GM19468 (cell line): ENCODE data around the gene XRCC5.

Source experiments
- ATAC-seq: cut with Tn5 transposase; IDR thresholded peaks from one replicate; pipeline ENCODE4 v1.9.1; 2021; ENCODE audit warnings: mild to moderate bottlenecking, moderate library complexity, moderate number of reproducible peaks; ENCODE audit not compliant: unreplicated experiment; ENCODE audit errors: extremely low read depth

The XRCC5 gene

DNA sequence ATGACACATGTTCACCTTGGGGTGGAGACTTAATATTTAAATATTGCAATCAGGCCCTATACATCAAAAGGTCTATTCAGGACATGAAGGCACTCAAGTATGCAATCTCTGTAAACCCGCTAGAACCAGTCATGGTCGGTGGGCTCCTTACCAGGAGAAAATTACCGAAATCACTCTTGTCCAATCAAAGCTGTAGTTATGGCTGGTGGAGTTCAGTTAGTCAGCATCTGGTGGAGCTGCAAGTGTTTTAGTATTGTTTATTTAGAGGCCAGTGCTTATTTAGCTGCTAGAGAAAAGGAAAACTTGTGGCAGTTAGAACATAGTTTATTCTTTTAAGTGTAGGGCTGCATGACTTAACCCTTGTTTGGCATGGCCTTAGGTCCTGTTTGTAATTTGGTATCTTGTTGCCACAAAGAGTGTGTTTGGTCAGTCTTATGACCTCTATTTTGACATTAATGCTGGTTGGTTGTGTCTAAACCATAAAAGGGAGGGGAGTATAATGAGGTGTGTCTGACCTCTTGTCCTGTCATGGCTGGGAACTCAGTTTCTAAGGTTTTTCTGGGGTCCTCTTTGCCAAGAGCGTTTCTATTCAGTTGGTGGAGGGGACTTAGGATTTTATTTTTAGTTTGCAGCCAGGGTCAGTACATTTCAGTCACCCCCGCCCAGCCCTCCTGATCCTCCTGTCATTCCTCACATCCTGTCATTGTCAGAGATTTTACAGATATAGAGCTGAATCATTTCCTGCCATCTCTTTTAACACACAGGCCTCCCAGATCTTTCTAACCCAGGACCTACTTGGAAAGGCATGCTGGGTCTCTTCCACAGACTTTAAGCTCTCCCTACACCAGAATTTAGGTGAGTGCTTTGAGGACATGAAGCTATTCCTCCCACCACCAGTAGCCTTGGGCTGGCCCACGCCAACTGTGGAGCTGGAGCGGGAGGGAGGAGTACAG is 108.1 kb downstream of the XRCC5 start:
- ATAC-seq, result no peak

DNA sequence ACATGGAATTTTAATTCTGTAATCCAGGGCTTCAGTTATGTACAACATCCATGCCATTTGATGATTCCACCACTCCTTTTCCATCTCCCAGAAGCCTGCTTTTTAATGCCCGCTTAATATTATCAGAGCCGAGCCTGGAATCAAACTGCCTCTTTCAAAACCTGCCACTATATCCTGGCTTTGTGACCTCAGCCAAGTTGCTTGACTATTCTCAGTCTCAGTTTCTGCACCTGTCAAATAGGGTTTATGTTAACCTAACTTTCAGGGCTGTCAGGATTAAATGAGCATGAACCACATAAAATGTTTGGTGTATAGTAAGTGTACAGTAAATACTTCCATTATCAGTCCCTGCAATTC is 108.7 kb downstream of the XRCC5 start:
- peak; percentile 33 for ATAC-seq

DNA sequence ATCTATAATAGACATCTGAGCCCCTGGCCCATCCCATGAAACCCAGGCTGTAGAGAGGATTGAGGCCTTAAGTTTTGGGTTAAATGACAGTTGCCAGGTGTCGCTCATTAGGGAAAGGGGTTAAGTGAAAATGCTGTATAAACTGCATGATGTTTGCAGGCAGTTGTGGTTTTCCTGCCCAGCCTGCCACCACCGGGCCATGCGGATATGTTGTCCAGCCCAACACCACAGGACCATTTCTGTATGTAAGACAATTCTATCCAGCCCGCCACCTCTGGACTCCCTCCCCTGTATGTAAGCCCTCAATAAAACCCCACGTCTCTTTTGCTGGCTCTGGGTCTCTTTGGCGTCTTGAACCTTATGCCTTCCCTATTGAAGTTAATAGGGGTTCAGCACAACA is 110.7 kb downstream of the XRCC5 start:
- no peak for ATAC-seq

DNA sequence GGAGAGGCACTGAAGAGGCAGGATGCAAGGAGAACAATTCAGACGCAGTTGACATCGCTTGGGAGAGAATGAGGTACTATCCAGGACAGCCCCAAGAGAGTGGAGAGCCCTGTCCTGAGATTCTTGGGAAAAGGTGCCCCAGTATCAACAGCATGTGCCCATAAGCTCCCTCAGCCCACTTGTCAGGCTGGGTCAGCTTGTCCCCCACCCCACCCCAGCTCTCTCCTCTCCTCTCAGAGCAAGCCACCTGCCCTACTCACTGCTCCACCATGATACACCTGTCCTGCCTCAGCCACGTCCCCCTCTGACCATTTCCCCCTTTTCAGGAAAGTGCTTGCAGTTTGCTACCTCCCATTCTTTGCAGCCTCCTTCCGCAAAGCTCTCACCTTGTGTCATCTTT is 111.8 kb downstream of the XRCC5 start:
- no peak for ATAC-seq

DNA sequence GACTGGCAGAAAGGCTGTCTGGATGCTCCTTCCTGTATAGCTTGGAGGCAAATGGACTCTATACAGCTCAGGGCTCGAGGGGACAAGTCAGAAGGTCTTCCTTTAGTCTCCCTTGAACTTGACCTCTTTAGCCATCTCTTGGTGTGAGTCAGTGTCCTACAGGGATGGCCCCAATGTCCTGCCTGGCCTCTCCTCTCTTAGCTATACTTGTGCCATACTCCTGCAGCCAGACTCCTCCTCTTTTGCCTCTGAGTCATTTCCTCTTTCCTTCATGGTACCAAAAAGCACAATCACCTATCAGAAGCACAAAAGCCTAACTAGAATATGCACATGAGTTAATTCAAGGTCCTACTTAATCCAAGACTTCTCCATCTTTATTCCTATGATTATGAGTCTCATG is 112.7 kb downstream of the XRCC5 start:
- no peak for ATAC-seq

DNA sequence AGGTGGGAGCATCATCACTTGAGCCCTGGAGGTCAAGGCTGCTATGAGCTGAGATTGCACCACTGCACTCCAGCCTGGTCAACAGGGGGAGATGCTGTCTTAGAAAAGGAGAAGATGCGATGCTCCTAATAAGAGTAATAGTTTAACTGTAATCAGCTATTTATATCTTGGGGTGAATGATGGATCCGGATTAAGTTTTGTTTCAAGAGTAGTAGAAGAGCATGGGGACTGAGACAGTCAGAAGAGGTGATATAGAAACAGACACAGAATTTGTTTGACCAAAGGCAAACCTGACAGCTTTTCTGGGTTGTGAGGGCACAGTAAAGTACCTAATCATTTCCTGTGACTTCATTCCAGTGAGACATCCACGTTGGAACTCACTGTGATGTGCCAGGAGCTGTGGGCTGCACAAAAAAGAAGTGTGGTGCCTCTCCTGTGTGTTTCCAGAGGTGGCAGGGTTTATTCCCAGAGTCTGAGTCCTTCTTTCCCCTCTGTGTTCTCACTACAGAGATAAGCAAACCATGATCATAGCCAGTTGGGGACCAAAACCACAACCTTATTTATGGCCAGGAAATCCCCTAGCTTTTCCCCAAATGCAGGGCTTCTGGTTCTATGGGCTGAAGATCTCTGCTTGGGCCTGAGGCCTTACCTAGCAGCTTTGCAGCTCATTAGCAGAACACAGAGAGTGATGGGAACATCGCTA is 113.7 kb downstream of the XRCC5 start:
- ATAC-seq, result peak; percentile 33

DNA sequence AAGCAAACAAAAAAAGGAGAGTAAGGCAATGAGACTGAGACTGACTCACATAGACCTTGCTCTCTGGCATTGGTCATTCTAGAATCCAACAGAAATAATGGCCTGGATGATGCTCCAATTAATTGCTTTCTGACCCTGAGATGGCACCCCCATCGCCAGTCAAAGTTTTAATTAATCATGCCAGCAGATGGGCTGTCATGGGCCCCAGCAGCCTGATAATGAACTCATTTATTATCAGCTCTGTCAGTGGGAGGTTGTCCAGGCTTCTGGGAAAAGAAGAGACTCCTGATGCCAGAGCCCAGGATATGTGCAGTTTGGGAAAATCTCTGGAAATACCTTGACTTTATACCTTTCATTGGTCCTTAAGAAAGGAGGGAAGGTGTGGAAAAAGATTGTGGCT is 115.2 kb downstream of the XRCC5 start:
- ATAC-seq, result no peak

DNA sequence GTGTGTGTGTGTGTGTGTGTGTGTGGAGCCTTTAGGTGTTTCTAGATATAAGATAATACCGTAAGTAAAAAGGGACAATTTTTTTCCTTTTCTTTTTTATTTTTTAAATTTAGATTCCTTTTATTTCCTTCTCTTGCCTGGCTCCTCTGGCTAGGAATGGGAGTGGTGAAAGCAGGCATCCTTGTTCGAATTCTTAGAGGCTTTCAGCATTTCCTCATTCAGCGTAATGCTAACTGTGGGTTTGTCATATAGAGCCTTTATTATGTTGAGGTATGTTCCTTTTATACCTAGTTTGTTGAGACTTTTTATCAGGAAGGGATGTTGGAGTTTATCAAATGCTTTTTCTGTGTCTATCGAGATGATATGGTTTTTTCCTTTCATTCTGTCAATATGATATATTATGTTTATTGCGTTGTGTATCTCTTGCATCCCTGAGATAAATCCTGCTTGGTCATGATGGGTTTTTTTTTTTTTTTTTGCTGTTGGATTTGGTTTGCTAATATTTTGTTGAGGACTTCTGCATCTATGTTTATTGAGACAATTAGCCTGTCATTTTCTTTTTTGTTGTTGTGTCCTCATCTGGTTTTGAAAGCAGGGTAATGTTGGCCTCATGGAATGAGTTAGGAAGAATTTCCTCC is 120.2 kb downstream of the XRCC5 start:
- ATAC-seq, result no peak

DNA sequence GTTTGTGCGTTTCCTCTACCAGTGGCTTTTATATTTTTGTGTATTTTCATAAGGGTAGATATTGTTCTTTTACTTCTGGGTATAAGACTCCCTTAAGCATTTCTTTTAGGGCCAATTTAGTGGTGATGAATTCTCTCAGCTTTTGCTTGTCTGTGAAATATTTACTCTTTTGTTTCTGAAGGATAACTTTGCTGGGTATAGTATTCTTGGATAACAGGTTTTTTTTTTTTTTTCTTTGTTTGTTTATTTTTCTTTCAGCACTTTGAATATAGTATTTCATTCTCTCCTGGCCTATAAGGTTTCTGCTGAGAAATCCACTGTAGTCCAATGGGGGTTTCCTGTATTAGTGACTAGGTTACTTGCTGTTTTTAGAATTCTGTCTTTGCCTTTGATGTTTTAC is 122.7 kb downstream of the XRCC5 start:
- no peak for ATAC-seq

DNA sequence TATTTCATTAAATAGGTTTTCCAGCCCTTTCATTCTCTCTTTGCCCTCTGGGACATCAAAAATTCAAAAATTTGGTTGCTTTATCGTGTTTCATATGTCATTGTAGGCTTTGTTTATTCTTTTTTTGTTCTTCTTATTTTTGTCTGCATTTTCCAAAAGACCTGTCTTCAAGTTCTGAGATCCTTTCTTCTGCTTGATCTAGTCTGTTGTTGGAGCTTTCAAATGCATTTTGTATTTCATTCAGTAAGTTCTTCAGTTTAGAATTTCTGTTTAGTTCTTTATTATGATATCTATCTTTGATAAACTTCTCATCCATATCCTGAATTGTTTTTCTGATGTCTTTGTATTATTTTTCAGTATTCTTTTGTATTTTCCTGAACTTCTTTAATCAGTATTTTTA is 123.6 kb downstream of the XRCC5 start:
- no peak for ATAC-seq

DNA sequence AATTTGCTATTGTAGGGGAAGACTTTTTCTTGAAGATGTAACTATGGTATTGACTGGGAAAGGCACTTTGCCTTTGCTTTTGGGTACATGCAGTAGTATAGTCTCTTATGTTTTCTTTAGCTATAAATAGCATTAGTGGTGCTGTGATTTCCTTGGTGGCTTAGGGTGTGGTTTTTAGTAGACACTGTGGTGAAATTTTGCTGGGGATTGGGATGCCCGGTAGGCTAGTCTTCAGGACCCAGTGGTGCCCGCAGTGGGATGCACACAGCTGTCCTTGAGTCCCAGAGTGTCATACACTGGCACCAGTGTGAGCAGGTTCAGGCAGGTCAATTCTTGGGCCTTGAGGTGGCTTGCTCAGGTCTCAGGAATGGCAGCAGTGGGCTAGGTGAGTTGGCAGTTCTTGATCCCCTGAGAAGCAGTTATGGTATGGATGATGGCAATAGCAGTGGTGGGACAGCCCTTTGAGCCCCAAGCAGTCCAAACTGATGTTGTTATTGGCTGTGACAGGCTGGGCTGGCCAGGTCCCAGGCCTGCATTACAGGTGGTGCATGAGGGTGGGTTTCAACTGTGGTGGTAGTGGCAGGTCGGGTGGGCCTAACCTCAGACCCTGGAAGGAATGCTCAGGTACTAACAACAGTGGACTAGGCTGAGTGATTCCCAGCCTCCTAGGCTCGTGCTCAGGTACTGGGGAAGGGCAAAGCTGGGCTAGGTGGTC is 124.3 kb downstream of the XRCC5 start:
- no peak for ATAC-seq

DNA sequence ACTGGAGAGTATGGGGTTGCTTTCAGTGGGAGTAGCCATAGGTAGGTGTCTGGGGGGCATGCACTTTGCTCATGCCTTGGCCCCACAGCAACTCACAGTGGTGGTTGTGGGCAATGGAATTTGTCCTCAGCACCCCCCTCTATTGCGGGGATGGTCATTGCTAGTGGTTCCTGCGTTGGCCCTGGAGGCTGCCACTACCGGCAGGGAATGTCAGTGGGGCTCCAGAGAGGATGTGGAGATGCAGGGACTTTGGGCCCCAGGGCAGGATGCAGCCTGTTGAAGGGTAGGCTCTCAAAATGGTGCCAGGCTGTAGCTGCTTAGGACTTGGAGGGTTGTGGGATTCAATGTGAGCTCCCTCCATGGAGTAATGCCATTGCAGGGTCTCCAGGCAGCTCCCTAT is 125.0 kb downstream of the XRCC5 start:
- no peak for ATAC-seq

DNA sequence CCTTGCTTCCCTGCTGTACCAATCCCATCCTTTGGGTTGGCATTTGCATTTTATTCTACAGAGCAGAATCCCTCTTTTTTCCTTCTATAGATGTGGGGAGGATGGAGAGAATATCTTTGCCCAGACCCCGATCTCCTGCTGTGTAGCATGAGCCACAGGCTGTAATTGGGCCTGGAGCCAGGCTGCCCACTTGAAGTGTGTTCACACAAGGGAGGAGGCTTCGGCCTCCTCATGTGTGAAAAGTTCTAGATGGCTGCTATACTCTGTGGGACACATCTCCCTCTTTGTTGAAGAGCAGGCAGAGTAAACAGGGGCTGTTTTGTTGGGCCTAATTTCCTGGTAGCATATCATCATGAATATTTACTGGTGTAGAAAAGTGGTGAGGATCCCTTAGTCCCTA is 126.3 kb downstream of the XRCC5 start:
- ATAC-seq, result no peak

DNA sequence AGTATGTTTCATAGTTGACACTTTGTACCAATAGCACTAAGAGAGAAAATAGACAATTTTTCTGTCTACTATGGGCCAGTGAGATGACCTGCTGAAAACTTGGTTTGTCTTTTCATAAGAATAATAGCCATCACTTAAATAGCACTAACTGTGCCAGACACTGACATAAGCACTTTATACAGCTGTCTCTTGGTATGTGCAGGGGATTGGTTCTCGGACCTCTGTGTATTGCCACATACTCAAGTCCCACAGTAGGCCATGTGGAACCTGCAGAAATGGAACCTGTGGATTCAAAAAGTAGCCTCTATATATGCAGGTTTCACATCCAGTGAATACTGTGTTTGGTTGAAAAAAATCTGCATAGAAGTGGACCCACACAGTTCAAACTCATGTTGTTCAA is 126.7 kb downstream of the XRCC5 start:
- ATAC-seq, result no peak

DNA sequence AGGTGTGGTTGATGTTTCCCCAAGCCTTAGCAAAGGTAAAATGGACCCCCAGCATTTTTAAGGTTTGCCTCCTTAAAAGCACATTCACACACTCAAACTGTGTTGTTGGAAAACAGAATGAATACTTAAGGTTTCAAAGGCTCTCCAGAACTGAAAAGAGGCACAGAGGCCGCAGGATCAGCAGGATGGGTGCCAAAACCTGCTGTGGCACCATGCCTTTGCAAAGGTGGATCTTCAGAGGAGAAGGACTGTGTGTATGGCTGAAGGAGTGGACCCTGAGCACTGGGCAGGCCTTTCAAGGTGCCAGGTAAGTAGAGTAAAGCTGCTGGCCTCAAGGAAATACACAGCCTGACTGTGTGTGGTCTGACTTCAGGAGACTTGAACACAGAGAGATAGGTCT is 127.3 kb downstream of the XRCC5 start:
- no peak for ATAC-seq

DNA sequence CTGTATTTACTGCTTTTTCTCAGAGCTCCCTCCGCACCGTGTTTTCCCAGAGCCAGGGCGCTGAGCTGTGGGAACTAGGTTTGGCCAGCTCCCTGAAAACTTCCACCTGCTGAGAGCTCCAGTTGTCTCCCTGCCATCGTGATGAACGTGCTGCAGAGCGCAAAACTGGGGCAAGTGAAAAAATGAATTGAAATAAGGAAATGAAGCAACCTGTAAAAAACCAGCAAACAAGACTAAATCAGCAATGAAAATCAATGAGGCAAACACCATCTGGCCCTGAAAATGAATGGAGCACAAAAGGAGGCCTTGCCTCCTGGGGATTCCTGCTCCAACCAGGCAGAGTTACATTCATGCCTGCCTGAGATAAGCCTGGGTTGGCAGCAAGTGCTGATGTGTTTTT is 133.2 kb downstream of the XRCC5 start:
- ATAC-seq, result no peak

DNA sequence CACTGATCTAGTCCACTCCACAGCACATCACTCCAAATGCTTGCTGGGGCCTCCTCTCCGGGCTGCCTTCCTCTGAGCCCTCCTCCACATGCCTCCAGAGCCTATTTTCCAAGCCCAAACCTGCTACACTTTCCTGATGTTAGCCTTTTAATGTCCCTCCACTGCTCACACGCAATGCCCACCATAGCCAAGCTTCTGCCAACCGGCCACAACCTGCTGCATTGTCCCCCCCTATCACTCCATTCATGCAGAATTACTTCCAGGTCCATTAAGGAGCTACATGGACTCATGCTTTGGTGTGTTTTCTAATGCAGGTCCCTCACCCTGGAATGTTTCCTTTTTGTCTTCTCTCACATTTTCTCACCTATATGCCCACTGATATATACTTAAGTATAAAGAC is 133.9 kb downstream of the XRCC5 start:
- no peak for ATAC-seq

DNA sequence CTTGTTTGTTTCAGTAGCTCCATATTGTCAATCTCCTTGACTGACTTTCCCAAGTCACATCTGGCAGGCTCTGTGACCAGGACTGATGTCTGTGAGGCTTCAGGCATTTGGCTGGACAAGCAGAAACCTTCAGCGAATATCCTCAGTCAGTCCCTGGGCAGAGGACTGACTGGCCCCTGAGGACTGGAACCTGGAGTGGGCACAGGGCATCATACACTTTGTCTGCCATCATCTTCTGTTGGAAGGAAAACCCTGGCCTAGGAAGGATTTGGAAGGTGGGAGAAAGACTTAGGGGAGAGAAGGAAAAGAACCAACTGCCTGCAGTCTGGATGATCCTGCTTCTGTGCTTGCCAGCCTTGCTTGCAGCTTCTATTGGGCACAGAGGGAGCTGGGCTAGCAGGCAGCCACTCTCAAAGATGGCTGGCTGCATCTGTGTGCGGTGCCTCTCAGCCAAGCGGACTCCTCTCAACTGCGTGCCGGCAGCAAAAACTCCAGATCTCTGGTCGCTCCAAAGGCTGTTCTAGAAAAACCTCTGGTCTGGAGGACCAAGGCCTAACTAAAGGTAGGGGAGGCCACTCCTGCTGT is 136.3 kb downstream of the XRCC5 start:
- no peak for ATAC-seq

DNA sequence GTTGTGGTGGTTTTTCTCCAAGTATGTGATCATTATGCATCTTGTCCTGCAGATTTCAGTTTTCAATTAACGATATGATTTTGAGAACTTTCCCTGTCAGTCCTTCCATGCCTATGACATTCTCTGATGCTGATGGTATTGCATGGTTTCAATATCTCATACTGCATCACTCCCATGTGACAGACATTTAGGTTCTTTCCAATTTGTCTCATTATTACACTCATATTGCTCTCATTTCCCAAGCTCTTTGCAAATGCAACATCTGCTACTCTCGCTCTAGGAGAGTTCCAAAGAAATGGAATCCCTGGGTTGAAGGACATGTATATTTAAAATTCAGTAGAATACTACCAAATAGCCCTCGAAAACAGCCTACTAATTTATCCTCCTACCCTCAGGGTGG is 137.6 kb downstream of the XRCC5 start:
- ATAC-seq, result no peak
